Raji (cell line): Measurements from ENCODE around the gene SEPTIN2.

ENCODE experiments used
- POLR2A ChIP-seq: IDR thresholded peaks from 2 replicates; pipeline ENCODE4 v1.6.1; 2011; ENCODE audit warnings: low read depth, low read length, control low read depth; ENCODE audit not compliant: insufficient read depth

Gene SEPTIN2

DNA sequence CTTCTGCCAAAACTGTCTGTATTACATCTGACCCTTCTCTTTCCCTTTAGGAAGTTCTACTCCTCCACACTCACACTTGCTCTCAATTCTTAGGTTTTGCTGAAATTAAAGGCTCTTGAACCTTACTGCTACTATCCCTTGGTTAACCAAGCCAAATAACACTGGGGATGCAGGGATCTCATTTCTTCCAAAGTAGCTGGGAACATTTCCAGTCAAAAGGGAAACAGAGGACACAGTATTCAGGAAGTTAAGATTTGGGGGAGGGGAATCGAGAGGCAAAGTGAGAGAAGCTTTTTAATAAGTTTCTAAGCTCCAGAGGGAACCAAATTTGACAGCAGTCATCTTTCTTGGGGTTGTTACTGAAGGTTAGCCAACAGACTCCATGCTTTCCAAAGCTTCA is 6.2 kb downstream of the SEPTIN2 start:
- no peak for TF ChIP-seq POLR2A

DNA sequence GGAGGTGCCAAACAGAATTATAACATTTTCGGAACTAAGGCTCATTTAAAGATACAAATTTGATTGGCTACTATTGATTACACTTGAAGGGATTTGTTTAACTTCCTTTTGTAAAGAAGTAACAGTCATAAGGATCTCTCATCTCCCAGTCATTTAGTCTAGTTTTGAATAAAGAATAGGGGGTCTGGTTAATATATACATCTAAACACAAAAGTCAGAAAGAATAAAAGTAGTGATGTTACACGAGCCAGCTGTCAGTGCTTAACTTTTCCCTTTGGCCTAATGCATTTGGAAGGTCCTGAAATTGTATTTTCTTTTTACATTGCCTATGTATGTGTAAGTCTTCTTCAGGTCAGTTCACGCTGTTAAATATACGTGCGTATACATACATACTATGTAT is 8.1 kb downstream of the SEPTIN2 start:
- no peak for TF ChIP-seq POLR2A

DNA sequence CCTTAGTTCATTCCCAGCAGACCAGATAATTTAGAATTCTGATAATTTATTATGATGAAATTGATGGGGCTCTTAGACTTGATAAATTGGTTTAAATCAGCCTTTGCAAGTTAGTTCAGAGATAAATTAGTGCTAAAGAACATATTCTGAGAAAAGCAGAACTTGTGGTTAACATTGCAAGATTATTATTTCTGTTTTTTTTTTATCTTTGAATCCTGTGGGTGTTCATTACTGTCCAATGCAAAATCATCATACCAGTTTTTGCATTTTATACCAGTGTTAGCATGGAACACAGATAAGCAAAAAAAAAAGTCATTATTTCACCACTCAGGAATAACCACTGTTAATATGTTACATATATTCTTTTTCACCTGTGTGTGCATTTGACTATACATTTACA is 9.1 kb downstream of the SEPTIN2 start:
- no peak for TF ChIP-seq POLR2A

DNA sequence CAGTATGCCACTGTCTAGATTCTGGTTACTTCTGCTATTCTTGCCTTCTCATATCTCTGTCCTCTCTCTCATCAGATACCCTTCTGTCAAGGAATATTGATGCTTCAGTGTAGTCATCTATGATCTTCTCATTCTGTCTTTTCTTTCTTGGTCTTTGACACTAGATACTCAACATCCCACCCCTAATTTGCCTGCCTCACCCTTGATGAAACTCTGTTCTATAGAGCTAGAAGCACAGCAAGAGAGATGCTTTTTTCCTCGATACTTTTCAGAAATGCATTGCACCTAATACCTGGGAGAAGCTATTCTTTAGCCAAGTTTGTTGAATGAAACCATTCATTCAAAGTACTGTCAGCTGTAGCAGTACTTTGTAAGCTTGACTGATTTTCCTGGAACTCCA is 9.5 kb downstream of the SEPTIN2 start:
- TF ChIP-seq POLR2A = no peak

DNA sequence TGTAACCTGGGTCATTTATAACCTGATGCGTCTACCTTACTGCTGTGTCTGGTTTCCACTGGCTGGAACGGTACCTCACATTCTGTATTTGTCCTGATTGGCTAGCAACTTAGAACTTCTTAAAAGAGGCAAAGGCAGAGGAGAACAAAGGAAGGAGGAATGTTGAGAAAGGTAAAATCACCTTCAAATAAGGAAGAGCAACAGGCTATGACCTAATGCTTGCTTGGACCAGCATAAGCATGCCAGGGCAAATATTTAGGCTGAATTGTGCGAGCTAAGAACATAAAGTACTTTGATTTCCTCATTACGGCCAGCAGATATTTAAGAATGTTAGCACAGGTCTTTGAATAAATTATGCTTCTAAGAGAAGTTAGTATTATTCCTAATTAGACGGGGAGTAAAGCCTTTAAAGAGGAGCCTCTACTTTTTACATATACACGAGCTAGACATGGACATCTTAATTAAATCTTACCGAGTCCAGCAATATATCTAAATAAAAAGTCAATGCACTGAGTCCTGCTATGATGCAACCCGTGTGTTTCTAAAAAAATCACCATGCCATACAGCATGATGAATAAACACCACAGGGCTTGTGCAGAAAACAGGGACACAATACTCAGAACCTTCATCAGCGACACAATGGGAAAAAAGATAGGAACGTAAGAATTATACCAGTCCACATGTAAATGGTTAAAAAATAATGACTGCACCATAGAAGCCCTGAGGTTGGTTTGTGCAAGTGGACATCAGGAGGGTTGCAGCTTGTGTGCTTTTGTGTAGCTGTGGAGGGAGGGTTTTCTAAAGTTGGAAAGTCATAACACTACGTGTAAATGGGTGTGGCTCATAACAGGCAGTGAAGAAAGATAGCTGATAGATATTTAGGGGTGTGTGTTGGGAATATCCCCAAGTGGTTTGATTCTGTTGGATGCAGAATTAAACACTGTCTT is 14.2 kb downstream of the SEPTIN2 start:
- no peak for TF ChIP-seq POLR2A

DNA sequence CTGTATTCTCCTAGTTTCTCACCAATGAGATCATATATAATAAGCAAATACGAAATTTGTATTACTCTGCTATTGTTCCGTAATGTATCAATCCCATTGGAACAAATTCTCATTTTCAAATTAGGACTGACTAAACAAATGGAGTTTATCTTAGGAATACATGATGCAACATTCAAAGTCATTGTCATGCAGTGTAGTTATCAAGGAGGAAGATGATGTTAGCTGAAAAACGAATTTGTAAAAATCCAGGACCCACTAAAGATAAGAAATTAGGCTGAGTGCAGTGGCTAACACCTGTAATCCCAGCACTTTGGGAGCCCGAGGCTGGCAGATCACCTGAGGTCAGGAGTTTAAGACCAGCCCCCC is 14.9 kb downstream of the SEPTIN2 start:
- no peak for TF ChIP-seq POLR2A

DNA sequence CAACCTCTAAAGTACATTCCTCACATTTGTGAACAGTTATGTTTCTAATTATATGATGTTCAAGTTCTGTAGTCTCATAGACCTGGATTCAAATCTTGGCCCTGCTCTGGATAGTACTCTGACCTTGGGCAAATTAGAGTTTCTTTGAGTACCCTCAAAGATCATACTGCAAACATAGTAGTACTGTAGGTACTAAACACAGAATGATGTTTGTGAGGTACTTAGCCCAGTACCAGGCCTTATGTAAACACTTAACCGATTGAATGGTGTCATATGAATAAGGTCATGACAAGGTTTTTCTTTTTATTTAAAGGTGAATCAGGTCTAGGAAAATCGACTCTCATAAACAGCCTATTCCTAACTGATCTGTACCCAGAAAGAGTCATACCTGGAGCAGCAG is 19.1 kb downstream of the SEPTIN2 start:
- TF ChIP-seq POLR2A = no peak

DNA sequence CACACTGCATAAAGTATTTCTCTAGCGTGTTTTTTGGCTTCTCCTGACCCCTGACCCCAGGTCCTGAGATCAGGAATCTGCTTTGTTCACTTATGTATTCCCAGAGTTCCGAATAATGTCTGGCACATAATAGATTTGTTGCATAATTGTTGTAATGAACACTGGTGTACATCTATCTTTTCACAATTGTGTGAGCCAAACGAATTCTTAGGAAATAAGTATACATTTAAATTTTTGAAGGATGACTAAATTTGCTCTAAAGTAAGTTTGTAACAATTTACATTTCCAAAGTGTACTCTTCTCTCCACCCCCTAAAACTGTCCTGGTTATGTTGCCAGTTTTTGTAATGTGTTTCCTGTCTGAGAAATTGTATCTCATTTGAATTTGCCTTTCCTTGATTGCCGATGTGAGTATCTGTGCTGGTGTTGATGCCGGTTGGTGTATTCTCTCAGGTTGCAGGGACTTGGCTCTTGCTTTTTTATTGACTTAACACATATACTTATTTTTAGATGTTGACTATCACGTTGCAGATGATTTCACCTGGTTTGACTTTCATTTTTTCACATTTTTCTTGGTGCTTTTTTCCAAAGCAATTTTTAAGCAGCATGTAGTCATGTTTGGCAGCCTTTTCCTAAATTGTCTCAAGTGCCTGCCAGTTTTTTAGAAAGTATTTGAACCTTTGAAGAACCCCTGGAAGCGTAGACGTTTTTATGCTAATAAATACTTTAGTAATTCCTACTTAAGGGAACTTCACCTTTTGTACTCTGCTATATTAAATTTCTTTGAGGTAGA is 24.3 kb downstream of the SEPTIN2 start:
- no peak for TF ChIP-seq POLR2A

DNA sequence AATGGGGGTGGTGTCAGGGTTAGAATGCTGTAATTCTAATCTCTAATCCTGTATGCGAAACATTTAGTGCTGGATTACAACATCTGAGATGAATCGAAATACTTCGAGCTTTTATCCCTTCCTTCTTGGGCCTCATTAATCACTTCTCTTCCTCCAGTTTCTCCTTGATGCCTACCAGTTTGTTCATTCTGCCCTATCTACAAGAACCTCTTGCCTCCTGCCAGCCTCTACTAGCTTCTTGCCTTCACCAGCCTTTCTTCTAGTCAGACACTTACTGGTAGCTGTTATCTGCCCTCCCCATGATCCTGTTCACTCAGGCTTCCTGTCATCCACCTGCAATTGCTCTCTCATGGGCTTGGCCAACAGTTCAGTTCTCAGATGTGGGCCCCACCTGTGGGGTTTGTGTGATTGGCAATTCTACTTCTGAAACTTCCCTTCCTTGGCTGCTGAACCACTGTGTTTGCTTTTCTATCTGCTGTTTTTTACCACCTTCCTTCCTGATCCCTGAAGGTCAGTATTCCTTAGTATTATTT is 25.0 kb downstream of the SEPTIN2 start:
- no peak for TF ChIP-seq POLR2A

DNA sequence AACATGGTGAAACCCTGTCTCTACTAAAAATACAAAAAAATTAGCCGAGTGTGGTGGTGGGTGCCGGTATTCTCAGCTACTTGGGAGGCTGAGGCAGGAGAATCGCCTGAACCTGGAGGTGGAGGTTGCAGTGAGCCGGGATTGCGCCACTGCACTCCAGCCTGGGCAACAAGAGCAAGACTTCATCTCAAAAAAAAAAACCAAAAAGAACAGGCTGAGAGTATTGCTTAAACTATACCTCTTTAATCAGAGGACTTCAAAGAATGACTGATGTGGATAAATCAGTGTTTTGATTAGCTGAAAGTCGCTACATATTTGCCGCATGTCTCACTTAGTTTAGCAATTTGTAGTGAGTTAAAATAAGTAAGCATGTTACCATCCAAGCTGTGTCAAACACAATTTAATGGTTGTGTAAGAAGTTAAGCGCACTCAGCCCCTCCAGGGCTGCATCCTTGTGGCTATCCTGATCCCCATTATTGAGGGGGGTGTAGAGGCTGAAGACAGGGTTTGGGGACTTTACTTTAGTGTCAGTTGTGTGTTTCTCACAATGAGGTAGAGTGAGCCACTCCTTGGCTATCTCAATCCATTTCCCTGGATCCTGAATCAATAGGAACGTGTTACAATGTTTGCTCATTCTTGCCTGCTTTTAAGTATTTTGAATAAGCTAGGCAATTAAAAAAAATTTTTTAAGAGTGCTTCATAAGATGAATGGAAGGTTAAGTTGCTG is 29.4 kb downstream of the SEPTIN2 start:
- TF ChIP-seq POLR2A = no peak

DNA sequence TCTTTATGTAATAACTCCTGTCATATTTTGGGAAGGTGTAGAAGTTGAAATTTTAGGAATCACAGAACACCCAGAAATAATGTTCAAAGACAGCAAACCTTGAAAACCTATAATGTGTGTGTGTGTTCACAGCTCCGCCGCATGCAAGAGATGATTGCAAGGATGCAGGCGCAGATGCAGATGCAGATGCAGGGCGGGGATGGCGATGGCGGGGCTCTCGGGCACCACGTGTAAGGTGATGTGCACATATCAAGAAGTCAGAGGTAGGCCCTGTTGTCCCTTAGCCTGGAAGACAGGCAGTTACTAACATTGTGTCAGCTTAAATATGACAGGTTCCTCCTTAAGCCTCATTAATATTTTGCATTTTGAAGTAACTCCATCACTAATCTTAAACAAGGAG is 34.2 kb downstream of the SEPTIN2 start:
- no peak for TF ChIP-seq POLR2A

DNA sequence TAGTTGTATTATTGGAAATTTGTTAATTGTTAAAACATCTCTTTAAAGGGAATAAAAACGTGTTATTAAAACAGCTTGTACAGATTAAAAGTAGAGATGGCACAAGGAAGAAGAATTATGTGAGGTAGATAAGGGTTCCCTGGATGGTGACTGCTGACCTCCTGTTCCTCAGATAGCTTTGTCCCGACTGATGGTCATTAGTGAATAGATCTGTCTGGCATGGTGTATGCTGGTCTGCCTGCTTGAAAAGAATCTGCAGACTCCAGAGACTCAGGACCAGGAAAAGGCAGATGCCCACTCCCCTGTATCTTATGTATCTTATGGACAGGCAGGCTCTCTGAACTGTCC is 34.8 kb downstream of the SEPTIN2 start:
- TF ChIP-seq POLR2A = no peak

DNA sequence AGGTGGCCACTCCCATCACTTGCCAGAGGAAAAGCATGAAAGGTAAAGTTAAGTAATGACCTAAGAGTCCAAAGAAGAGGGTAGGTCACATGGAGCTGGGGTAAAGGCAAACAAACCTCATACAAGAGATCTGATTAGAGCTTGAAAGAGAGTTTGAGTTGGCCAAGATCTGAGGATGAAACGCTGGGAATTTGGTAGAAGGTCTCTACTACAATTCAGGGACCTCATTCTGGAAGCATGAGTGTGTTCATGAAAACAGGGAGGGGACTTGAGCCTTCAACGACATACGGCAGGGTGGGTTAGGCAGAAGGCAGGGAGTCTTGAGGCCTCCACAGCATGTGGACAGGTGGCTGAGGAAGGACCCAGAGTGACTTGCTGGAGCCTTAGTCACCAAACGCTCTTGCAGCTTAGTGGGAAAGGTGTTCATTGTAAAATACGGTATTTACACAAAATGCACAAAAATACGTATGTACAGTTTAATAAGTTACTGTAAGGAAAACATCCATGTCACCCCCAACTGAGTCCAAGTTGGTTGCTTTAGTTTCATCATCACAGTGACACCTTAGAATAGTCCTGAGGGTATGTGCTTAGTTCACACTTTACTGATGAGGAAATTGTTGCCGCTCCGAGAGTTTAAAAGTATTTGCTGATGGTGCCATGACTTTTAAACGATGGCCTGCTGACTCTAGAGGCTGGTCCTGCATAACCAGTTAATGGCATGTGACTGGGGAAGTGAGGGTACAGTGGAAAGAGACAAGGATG is 35.3 kb downstream of the SEPTIN2 start:
- no peak for TF ChIP-seq POLR2A

DNA sequence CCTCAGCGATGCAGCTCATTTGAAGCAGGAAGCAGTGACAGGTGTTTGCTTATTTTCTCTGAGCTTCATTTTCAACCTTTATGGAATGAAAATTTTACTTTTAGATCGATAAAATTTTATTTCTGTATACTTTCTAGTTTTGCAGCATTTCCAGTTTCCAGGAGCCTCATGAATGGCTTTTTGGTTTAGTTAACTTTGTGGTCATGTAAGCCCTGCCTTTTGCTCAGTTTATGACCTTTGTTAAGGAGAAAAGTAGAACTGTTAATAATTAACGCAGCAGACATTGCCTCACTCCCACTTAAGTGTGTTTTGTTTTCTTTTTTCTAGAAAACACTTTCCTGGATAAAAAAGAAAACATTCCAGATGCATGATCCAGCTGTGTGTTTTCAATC is 35.9 kb downstream of the SEPTIN2 start:
- no peak for TF ChIP-seq POLR2A

DNA sequence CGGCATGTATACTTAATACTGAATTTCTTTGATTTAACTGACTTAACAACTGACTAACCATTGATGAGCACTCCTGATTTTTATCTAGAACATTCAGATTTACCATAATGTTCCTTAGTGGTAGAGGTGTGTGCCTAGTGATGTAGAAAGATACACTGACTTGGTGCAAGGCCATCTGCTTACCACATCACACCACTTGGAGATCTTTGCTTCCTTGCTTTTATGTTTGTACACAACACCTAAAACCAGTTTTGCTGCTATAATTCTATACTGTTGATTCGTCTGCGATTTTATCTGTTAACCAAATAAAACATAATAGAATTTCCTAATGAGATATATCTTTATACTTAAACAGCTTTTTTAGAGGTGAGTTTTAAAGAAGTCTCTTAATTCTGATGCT is 36.5 kb downstream of the SEPTIN2 start:
- no peak for TF ChIP-seq POLR2A
